ENCODE results near the gene WNK1. TPM values are rescaled to one million over a fixed set of nuclear protein-coding genes. Genes with fewer than 3 reads are reported as not detected.

Gene WNK1
- polyA plus RNA-seq, 1 donor from 2014 or later: 25.9 TPM

DNA sequence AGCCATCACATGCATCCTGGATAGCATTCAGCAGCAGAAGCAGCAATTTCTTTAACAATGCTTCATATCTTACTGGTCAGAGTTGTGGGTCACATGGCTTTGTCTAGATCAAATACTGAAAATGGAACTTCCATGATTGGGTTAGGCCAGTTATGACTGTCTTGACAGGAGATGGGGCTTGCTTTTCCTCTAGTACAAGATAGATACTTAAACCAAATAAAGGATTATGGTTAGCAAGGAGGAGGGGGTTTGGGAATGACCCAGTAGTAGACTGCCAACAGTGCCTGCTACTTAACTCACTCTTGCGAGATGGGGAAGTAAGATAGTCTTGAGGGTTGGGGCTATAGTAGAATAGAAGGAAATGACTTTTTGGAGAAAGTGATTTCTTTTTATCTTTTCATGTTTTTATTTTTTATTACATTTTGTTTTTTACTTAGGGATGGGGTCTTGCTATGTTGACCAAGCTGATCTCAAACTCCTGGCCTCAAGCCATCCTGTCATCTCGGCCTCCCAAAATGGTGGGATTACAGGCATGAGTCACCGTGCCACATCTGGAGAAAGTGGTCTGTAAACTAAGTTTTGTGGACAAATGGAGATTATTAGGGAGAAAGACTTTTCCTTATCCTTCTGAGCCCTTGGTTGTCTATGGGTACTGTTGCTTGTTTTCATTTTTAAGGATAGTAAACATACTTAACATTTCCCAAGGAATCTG is 37.6 kb downstream of the WNK1 start:
- Histone ChIP-seq H3K79me2 (replicated peaks; ENCODE audit: insufficient read depth, low read length) (peaks cover 75% of the 10 kb centered on the region), H2AFZ (ENCODE audit: low read depth, low read length) (no peak overlapping the region), H3K36me3 (ENCODE audit: insufficient read depth, low read length) (no peaks in the 10 kb centered on the region), H3K27ac (ENCODE audit: low read length) (no peak overlapping the region), H3K4me2 (ENCODE audit: low read length) (no peak overlapping the region), H3K9ac (ENCODE audit: low read length) (no peak overlapping the region), H3K4me3 (ENCODE audit: low read length) (no peak overlapping the region), H3K9me2 (ENCODE audit: insufficient read depth, low read length) (no peaks in the 10 kb centered on the region), H4K20me1 (ENCODE audit: insufficient read depth) (no peaks in the 10 kb centered on the region), H3K9me3 (ENCODE audit: low read length) (no peaks in the 10 kb centered on the region), H3K27me3 (ENCODE audit: insufficient read depth, low read depth, low read length) (no peaks in the 10 kb centered on the region), H3F3A (ENCODE audit: insufficient read depth, low read length, poor library complexity, severe bottlenecking) (no peaks in the 10 kb centered on the region)
- TF ChIP-seq POLR2AphosphoS5 (IDR thresholded peaks at IDR 0.05): peak; percentile 21
- no peak for TF ChIP-seq MXI1 (conservative IDR thresholded peaks at IDR 0.05; ENCODE audit: poor library complexity, severe bottlenecking)

DNA sequence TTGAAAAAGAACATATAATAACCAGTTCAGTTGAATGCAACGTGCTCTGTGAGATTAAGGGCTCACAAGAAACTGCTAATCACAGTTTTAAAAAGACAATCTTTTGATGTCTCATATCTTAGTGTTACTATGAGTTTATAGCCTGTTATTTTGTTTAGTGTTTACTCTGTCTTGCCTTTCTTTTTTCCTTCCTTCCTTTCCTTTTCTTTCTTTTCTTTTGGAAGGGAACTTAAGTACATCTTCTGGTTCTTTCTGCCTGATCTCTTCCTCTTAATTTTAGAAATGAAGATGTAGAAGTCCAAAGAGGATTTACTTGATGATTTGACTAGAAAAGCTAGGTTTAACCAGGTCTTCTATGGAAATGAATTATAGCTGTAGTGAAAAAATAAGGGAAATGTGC is 38.2 kb downstream of the WNK1 start:
- H4K20me1 ChIP-seq (ENCODE audit: insufficient read depth): no peaks in the 10 kb centered on the region
- peaks cover 77% of the 10 kb centered on the region for H3K79me2 ChIP-seq (replicated peaks; ENCODE audit: insufficient read depth, low read length)
- H3K36me3 ChIP-seq (ENCODE audit: insufficient read depth, low read length): no peaks in the 10 kb centered on the region
- no peak overlapping the region for H2AFZ ChIP-seq (ENCODE audit: low read depth, low read length)
- H3F3A ChIP-seq (ENCODE audit: insufficient read depth, low read length, poor library complexity, severe bottlenecking): no peaks in the 10 kb centered on the region
- H3K27me3 ChIP-seq (ENCODE audit: insufficient read depth, low read depth, low read length): no peaks in the 10 kb centered on the region
- H3K4me2 ChIP-seq (ENCODE audit: low read length): no peak overlapping the region
- H3K4me3 ChIP-seq (ENCODE audit: low read length): no peak overlapping the region
- TF ChIP-seq EZH2 (IDR thresholded peaks at IDR 0.05; ENCODE audit: borderline replicate concordance, insufficient read depth, low read length, poor library complexity, severe bottlenecking) (no peak), TAF1 (IDR thresholded peaks at IDR 0.05; ENCODE audit: low read depth) (no peak)
- no peak overlapping the region for H3K27ac ChIP-seq (ENCODE audit: low read length)
- H3K9me2 ChIP-seq (ENCODE audit: insufficient read depth, low read length): no peaks in the 10 kb centered on the region
- no peak overlapping the region for H3K9ac ChIP-seq (ENCODE audit: low read length)
- H3K9me3 ChIP-seq (ENCODE audit: low read length): no peaks in the 10 kb centered on the region

GRCh38 chr12:793037-793436 is 40.7 kb downstream of the WNK1 start:
- H3K27me3 ChIP-seq (ENCODE audit: insufficient read depth, low read depth, low read length): no peaks in the 10 kb centered on the region
- no peak overlapping the region for H3K4me3 ChIP-seq (ENCODE audit: low read length)
- no peaks in the 10 kb centered on the region for H3K36me3 ChIP-seq (ENCODE audit: insufficient read depth, low read length)
- no peaks in the 10 kb centered on the region for H4K20me1 ChIP-seq (ENCODE audit: insufficient read depth)
- H3K79me2 ChIP-seq (replicated peaks; ENCODE audit: insufficient read depth, low read length): peaks cover 72% of the 10 kb centered on the region
- H3F3A ChIP-seq (ENCODE audit: insufficient read depth, low read length, poor library complexity, severe bottlenecking): no peaks in the 10 kb centered on the region
- no peaks in the 10 kb centered on the region for H3K9me2 ChIP-seq (ENCODE audit: insufficient read depth, low read length)
- H3K27ac ChIP-seq (ENCODE audit: low read length): no peak overlapping the region
- H2AFZ ChIP-seq (ENCODE audit: low read depth, low read length): no peak overlapping the region
- no peak overlapping the region for H3K4me2 ChIP-seq (ENCODE audit: low read length)
- TF ChIP-seq EZH2 (IDR thresholded peaks at IDR 0.05; ENCODE audit: borderline replicate concordance, insufficient read depth, low read length, poor library complexity, severe bottlenecking) (no peak), SMC3 (conservative IDR thresholded peaks at IDR 0.05; ENCODE audit: poor library complexity) (no peak), EP300 (conservative IDR thresholded peaks at IDR 0.05; ENCODE audit: poor library complexity, severe bottlenecking) (no peak), POLR2AphosphoS5 (IDR thresholded peaks at IDR 0.05) (no peak), MXI1 (conservative IDR thresholded peaks at IDR 0.05; ENCODE audit: poor library complexity, severe bottlenecking) (no peak), TAF1 (IDR thresholded peaks at IDR 0.05; ENCODE audit: low read depth) (no peak), RAD21 (conservative IDR thresholded peaks at IDR 0.05) (no peak)
- no peaks in the 10 kb centered on the region for H3K9me3 ChIP-seq (ENCODE audit: low read length)
- H3K9ac ChIP-seq (ENCODE audit: low read length): no peak overlapping the region

DNA sequence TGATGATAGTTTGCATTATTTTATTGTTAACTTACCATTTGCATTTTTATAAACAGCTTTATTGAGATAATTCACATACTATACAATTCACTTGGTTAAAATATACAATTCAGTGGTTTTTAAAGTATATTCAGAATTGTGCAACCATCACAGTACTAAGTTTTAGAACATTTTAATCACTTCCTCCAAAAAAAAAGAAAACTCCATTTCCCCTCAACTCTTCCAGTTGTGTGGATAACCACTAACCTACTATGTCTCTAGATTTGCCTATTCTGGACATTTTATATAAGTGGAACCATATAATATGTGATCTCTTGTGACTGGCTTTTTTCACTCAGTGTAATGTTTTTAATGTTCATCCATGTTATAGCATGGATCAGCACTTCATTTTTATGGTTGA is 41.3 kb downstream of the WNK1 start:
- no peak overlapping the region for H3K4me2 ChIP-seq (ENCODE audit: low read length)
- peaks cover 69% of the 10 kb centered on the region for H3K79me2 ChIP-seq (replicated peaks; ENCODE audit: insufficient read depth, low read length)
- no peaks in the 10 kb centered on the region for H3K9me3 ChIP-seq (ENCODE audit: low read length)
- no peak for TF ChIP-seq TAF1 (IDR thresholded peaks at IDR 0.05; ENCODE audit: low read depth)
- TF ChIP-seq CTCF (IDR thresholded peaks at IDR 0.05; ENCODE audit: poor library complexity, severe bottlenecking): no peak
- no peak for TF ChIP-seq POLR2AphosphoS5 (IDR thresholded peaks at IDR 0.05)
- TF ChIP-seq EZH2 (IDR thresholded peaks at IDR 0.05; ENCODE audit: borderline replicate concordance, insufficient read depth, low read length, poor library complexity, severe bottlenecking): no peak
- no peak for TF ChIP-seq EP300 (conservative IDR thresholded peaks at IDR 0.05; ENCODE audit: poor library complexity, severe bottlenecking)
- H2AFZ ChIP-seq (ENCODE audit: low read depth, low read length): no peak overlapping the region
- H3K27me3 ChIP-seq (ENCODE audit: insufficient read depth, low read depth, low read length): no peaks in the 10 kb centered on the region
- no peak overlapping the region for H3K4me3 ChIP-seq (ENCODE audit: low read length)
- H4K20me1 ChIP-seq (ENCODE audit: insufficient read depth): no peaks in the 10 kb centered on the region
- H3F3A ChIP-seq (ENCODE audit: insufficient read depth, low read length, poor library complexity, severe bottlenecking): no peaks in the 10 kb centered on the region
- H3K9ac ChIP-seq (ENCODE audit: low read length): no peak overlapping the region
- H3K27ac ChIP-seq (ENCODE audit: low read length): no peak overlapping the region
- H3K9me2 ChIP-seq (ENCODE audit: insufficient read depth, low read length): no peaks in the 10 kb centered on the region
- no peaks in the 10 kb centered on the region for H3K36me3 ChIP-seq (ENCODE audit: insufficient read depth, low read length)
